Activated T-helper 2 cell treated with anti-CD3 and anti-CD28 coated beads, Interferon-gamma antibody, Interleukin-2, Interleukin-4, amounts not matched to agents 10 μg/mL and 5 μg/mL and 100 μg/mL, durations not matched to agents 14 hours and 24 hours and 36 hours (primary cell): ENCODE measurements around the gene ZNF76. TPM values are rescaled to one million over a fixed set of nuclear protein-coding genes. Genes with fewer than 3 reads are reported as not detected.
A peak's percentile ranks its signal among the peaks of the same experiment; 100 is the strongest.

Experiments used
- DNase-seq: peaks from one replicate; pipeline ENCODE4 v3.0.0; 2021; ENCODE audit warnings: low spot score
- H3K27ac Mint-ChIP-seq: one replicate; pipeline ENCODE4 v1.8.0; 2021; ENCODE audit warnings: mixed read lengths
- H3K27me3 Mint-ChIP-seq: one replicate; pipeline ENCODE4 v1.8.0; 2021; ENCODE audit warnings: low read depth, mixed read lengths
- H3K36me3 Mint-ChIP-seq: one replicate; pipeline ENCODE4 v1.8.0; 2021; ENCODE audit warnings: low read depth, mixed read lengths
- H3K4me1 Mint-ChIP-seq: one replicate; pipeline ENCODE4 v1.8.0; 2021; ENCODE audit warnings: low read depth, mixed read lengths
- H3K4me3 Mint-ChIP-seq: one replicate; pipeline ENCODE4 v1.8.0; 2021; ENCODE audit warnings: low read depth, mild to moderate bottlenecking, moderate library complexity, mixed read lengths
- H3K9me3 Mint-ChIP-seq: one replicate; pipeline ENCODE4 v1.8.0; 2021; ENCODE audit warnings: mixed read lengths
- intact Hi-C: fragments of 100-400 bp; cut with micrococcal nuclease; formaldehyde crosslinking; loops from one replicate; pipeline ENCODE4 v1.15.1; 2023
- total RNA-seq: library from RNA; stranded (reverse); gene quantifications from 2 replicates; pipeline ENCODE4 v1.2.3, GENCODE V29; 2022

Gene ZNF76
- total RNA-seq, 1 donor from 2014 or later: 37.5 TPM

- peaks cover 20% of the 10 kb centered on the region for H3K27me3 Mint-ChIP-seq
- H3K27ac Mint-ChIP-seq: no peak overlapping the region
- intact Hi-C loops: no loop called here
- H3K9me3 Mint-ChIP-seq: no peaks in the 10 kb centered on the region
- no peak for DNase-seq
- H3K4me3 Mint-ChIP-seq: no peak overlapping the region
- H3K36me3 Mint-ChIP-seq: no peaks in the 10 kb centered on the region
- H3K4me1 Mint-ChIP-seq: no peaks in the 10 kb centered on the region
Measured at GRCh38 chr6:35223396-35223795, 36.1 kb upstream of the ZNF76 start.

- intact Hi-C loops: no loop called here
Measured at GRCh38 chr6:35224720-35225119, 34.8 kb upstream of the ZNF76 start.

GRCh38 chr6:35228481-35228880 is 31.1 kb upstream of the ZNF76 start:
- no peak overlapping the region for H3K27ac Mint-ChIP-seq
- no peaks in the 10 kb centered on the region for H3K36me3 Mint-ChIP-seq
- no peaks in the 10 kb centered on the region for H3K4me1 Mint-ChIP-seq
- intact Hi-C loops: no loop called here
- H3K9me3 Mint-ChIP-seq: no peaks in the 10 kb centered on the region
- no peak overlapping the region for H3K4me3 Mint-ChIP-seq
- H3K27me3 Mint-ChIP-seq: peaks cover 7% of the 10 kb centered on the region
- no peak for DNase-seq

More at GRCh38 chr6:35224720-35225119, 34.8 kb upstream of the ZNF76 start:
- no peak for DNase-seq
- Mint-ChIP-seq H3K4me1 (no peaks in the 10 kb centered on the region), H3K9me3 (no peaks in the 10 kb centered on the region), H3K27ac (no peak overlapping the region), H3K36me3 (no peaks in the 10 kb centered on the region), H3K4me3 (no peak overlapping the region), H3K27me3 (peaks cover 13% of the 10 kb centered on the region)

GRCh38 chr6:35229304-35229703 is 30.2 kb upstream of the ZNF76 start:
- H3K9me3 Mint-ChIP-seq: no peaks in the 10 kb centered on the region
- intact Hi-C loops: no loop called here
- H3K27me3 Mint-ChIP-seq: peaks cover 2% of the 10 kb centered on the region

GRCh38 chr6:35230498-35230897 is 29.0 kb upstream of the ZNF76 start:
- Mint-ChIP-seq H3K4me1 (no peaks in the 10 kb centered on the region), H3K27me3 (peaks cover 2% of the 10 kb centered on the region), H3K27ac (no peak overlapping the region), H3K9me3 (no peaks in the 10 kb centered on the region), H3K36me3 (no peaks in the 10 kb centered on the region), H3K4me3 (no peak overlapping the region)
- no peak for DNase-seq
- intact Hi-C loops: no loop called here

More at GRCh38 chr6:35229304-35229703, 30.2 kb upstream of the ZNF76 start:
- no peaks in the 10 kb centered on the region for H3K36me3 Mint-ChIP-seq
- no peaks in the 10 kb centered on the region for H3K4me1 Mint-ChIP-seq
- no peak overlapping the region for H3K4me3 Mint-ChIP-seq
- no peak overlapping the region for H3K27ac Mint-ChIP-seq
- DNase-seq: no peak

- Mint-ChIP-seq H3K27ac (no peak overlapping the region), H3K9me3 (no peaks in the 10 kb centered on the region), H3K36me3 (no peaks in the 10 kb centered on the region), H3K4me3 (no peak overlapping the region), H3K4me1 (no peaks in the 10 kb centered on the region), H3K27me3 (peaks cover 2% of the 10 kb centered on the region)
- intact Hi-C loops: no loop called here
- no peak for DNase-seq
Measured at GRCh38 chr6:35230950-35231349, 28.6 kb upstream of the ZNF76 start.

- no peak for DNase-seq
- Mint-ChIP-seq H3K36me3 (no peaks in the 10 kb centered on the region), H3K27me3 (peaks cover 2% of the 10 kb centered on the region), H3K4me1 (no peaks in the 10 kb centered on the region), H3K9me3 (no peaks in the 10 kb centered on the region), H3K4me3 (no peak overlapping the region), H3K27ac (no peak overlapping the region)
- intact Hi-C loops: no loop called here
Measured at GRCh38 chr6:35231563-35231962, 28.0 kb upstream of the ZNF76 start.

GRCh38 chr6:35234901-35235300 is 24.6 kb upstream of the ZNF76 start:
- H3K27ac Mint-ChIP-seq: no peak overlapping the region
- no peaks in the 10 kb centered on the region for H3K4me1 Mint-ChIP-seq
- H3K9me3 Mint-ChIP-seq: no peaks in the 10 kb centered on the region
- no peaks in the 10 kb centered on the region for H3K36me3 Mint-ChIP-seq
- intact Hi-C loops: no loop called here
- H3K4me3 Mint-ChIP-seq: no peak overlapping the region
- H3K27me3 Mint-ChIP-seq: peaks cover 2% of the 10 kb centered on the region
- DNase-seq: no peak

GRCh38 chr6:35236223-35236622 is 23.3 kb upstream of the ZNF76 start:
- no peak overlapping the region for H3K27ac Mint-ChIP-seq
- H3K9me3 Mint-ChIP-seq: no peaks in the 10 kb centered on the region
- no peaks in the 10 kb centered on the region for H3K36me3 Mint-ChIP-seq
- intact Hi-C loops: no loop called here
- H3K4me1 Mint-ChIP-seq: no peaks in the 10 kb centered on the region
- no peaks in the 10 kb centered on the region for H3K27me3 Mint-ChIP-seq
- H3K4me3 Mint-ChIP-seq: no peak overlapping the region
- no peak for DNase-seq

- H3K36me3 Mint-ChIP-seq: no peaks in the 10 kb centered on the region
- intact Hi-C loops: no loop called here
- no peak overlapping the region for H3K4me3 Mint-ChIP-seq
- no peaks in the 10 kb centered on the region for H3K4me1 Mint-ChIP-seq
- H3K27ac Mint-ChIP-seq: no peak overlapping the region
- no peaks in the 10 kb centered on the region for H3K27me3 Mint-ChIP-seq
- H3K9me3 Mint-ChIP-seq: no peaks in the 10 kb centered on the region
- no peak for DNase-seq
Measured at GRCh38 chr6:35237476-35237875, 22.1 kb upstream of the ZNF76 start.

- Mint-ChIP-seq H3K4me3 (no peak overlapping the region), H3K27me3 (no peaks in the 10 kb centered on the region), H3K36me3 (no peaks in the 10 kb centered on the region), H3K4me1 (no peaks in the 10 kb centered on the region), H3K27ac (no peak overlapping the region), H3K9me3 (no peaks in the 10 kb centered on the region)
- DNase-seq: no peak
- intact Hi-C loops: no loop called here
Measured at GRCh38 chr6:35238843-35239289, 20.7 kb upstream of the ZNF76 start.

GRCh38 chr6:35239581-35239980 is 20.0 kb upstream of the ZNF76 start:
- intact Hi-C loops: no loop called here
- Mint-ChIP-seq H3K4me1 (no peaks in the 10 kb centered on the region), H3K9me3 (no peaks in the 10 kb centered on the region), H3K36me3 (no peaks in the 10 kb centered on the region), H3K27ac (no peak overlapping the region), H3K4me3 (no peak overlapping the region), H3K27me3 (no peaks in the 10 kb centered on the region)
- DNase-seq: no peak

GRCh38 chr6:35240838-35241801 is 18.4 kb upstream of the ZNF76 start:
- no peak overlapping the region for H3K27ac Mint-ChIP-seq
- no peaks in the 10 kb centered on the region for H3K36me3 Mint-ChIP-seq
- DNase-seq: peak; percentile 56
- intact Hi-C loops: loop anchor here (1.0 to 2.0 kb wide), 2 partner anchors 92 to 255 kb away; no protein-coding TSS in a partner anchor
- no peaks in the 10 kb centered on the region for H3K4me1 Mint-ChIP-seq
- H3K9me3 Mint-ChIP-seq: no peaks in the 10 kb centered on the region
- H3K4me3 Mint-ChIP-seq: no peak overlapping the region
- H3K27me3 Mint-ChIP-seq: no peaks in the 10 kb centered on the region
